Omental fat pad (tissue), 4 donors: ENCODE data around the gene SLC25A2. TPM values are rescaled to one million over a fixed set of nuclear protein-coding genes. Genes with fewer than 3 reads are reported as not detected.
"Not testable (repeated sequence)": the region's sequence is repeated elsewhere in the genome, so short reads cannot be mapped to it uniquely, and the experiment has no call there.

ENCODE experiments used
- ATAC-seq: fragments of 150-250 bp; one replicate; pipeline ENCODE4 v1.9.1; 2016; ENCODE audit warnings: mild to moderate bottlenecking, moderate library complexity; ENCODE audit not compliant: low FRiP score
- DNase-seq: peaks from one replicate; pipeline ENCODE4 v3.0.0-alpha.2; 2019; ENCODE audit warnings: low spot score
- CTCF ChIP-seq, 3 donors: fragments of 450-650 bp; IDR thresholded peaks; one replicate each; pipeline ENCODE4 v1.5.1; 2016 to 2017; ENCODE audit warnings: antibody characterized with exemption in 3 of 3, mild to moderate bottlenecking in 3 of 3, moderate library complexity in 2 of 3
- total RNA-seq, 4 donors: library from RNA; depleted of rRNA; stranded (reverse); fragments of >200 nt; gene quantifications; one replicate each; pipeline ENCODE4 v1.1.0, GENCODE V29; 2016

SLC25A2 gene
- 1 to 10 TPM in 1 of 4 donors, under 1 TPM in 1, not detected in 2; 0.46 to 2.0 TPM for total RNA-seq

GRCh38 chr5:141303756-141304155 is at the start of gene SLC25A2:
TSS of gene SLC25A2 (minus strand) at chr5:141304049. CDS start at chr5:141303865, 184 bp downstream.
- no peak for DNase-seq
- ATAC-seq = no peak
- TF ChIP-seq CTCF (IDR thresholded peaks at IDR 0.05) = no peak

- no peak for ATAC-seq
- DNase-seq = no peak
- TF ChIP-seq CTCF (IDR thresholded peaks at IDR 0.05) = no peak
Measured at GRCh38 chr5:141351591-141351990, 47.7 kb upstream of the SLC25A2 start.

- ATAC-seq (no peak), DNase-seq (no peak)
- TF ChIP-seq CTCF (IDR thresholded peaks at IDR 0.05) = no peak
Measured at GRCh38 chr5:141349917-141350619, 46.2 kb upstream of the SLC25A2 start, which contains the start of gene PCDHGB1. TSS of gene PCDHGB1 (plus strand) at chr5:141350099. CDS start at chr5:141350261, 162 bp downstream.

- ATAC-seq, DNase-seq: not testable (repeated sequence)
Measured at GRCh38 chr5:141346017-141346416, 42.2 kb upstream of the SLC25A2 start.

- no peak for ATAC-seq
- no peak for DNase-seq
- TF ChIP-seq CTCF (IDR thresholded peaks at IDR 0.05) = no peak
Measured at GRCh38 chr5:141345327-141345726, 41.5 kb upstream of the SLC25A2 start.

GRCh38 chr5:141343953-141344463 is 40.2 kb upstream of the SLC25A2 start:
- DNase-seq (no peak), ATAC-seq (no peak)
- TF ChIP-seq CTCF (IDR thresholded peaks at IDR 0.05) = no peak

GRCh38 chr5:141343242-141343952 is 39.5 kb upstream of the SLC25A2 start, which contains the start of gene PCDHGA3:
TSS of gene PCDHGA3 (plus strand) at chr5:141343829. CDS start at chr5:141344034, 205 bp downstream.
- TF ChIP-seq CTCF (IDR thresholded peaks at IDR 0.05) = no peak
- DNase-seq = no peak
- no peak for ATAC-seq
